H1 (cell line): ENCODE measurements around the gene FAM120C. TPM values are rescaled to one million over a fixed set of nuclear protein-coding genes. Genes with fewer than 3 reads are reported as not detected.

Source experiments
- CTCF ChIA-PET: fragments of 300-600 bp; sonication (Branson Sonifier 250); formaldehyde crosslinking; loops from one replicate; lab custom pipeline; 2021; ENCODE audit not compliant: partially characterized antibody; lab: Charles Lee
- POLR2A ChIA-PET: fragments of 300-600 bp; sonication (Branson Sonifier 250); formaldehyde crosslinking; loops from one replicate; lab custom pipeline; 2021; ENCODE audit warnings: inconsistent platforms; ENCODE audit not compliant: partially characterized antibody; lab: Charles Lee
- DNase-seq, 2 experiments: peaks; one replicate each; pipeline versions ENCODE4 v3.0.0 to v3.0.0-alpha.2; 2010 to 2022; ENCODE audit warnings: low spot score in 2 of 2, low read depth in 1 of 2, mixed read lengths in 1 of 2
- FAIRE-seq: peaks from 2 replicates; lab custom pipeline; 2011; peaks lifted over from hg19 to GRCh38; lab: Jason Lieb, UNC
- H2AFZ ChIP-seq: 2 replicates; pipeline ENCODE4 v1.8.1; 2012; ENCODE audit warnings: low read length, inconsistent platforms
- H2AK5ac ChIP-seq: 2 replicates; pipeline ENCODE4 v1.6.1; 2013; ENCODE audit warnings: low read depth, low read length
- H2BK120ac ChIP-seq: replicated peaks from 2 replicates; pipeline ENCODE3; 2013; ENCODE audit warnings: low read depth, low read length, inconsistent platforms
- H2BK12ac ChIP-seq: 2 replicates; pipeline ENCODE4 v1.6.1; 2013; ENCODE audit warnings: low read depth, low read length
- H2BK15ac ChIP-seq: 2 replicates; pipeline ENCODE4 v1.6.1; 2013; ENCODE audit warnings: low read length
- H2BK20ac ChIP-seq: 2 replicates; pipeline ENCODE4 v1.6.1; 2013; ENCODE audit warnings: low read length
- H2BK5ac ChIP-seq: 2 replicates; pipeline ENCODE4 v1.6.1; 2013; ENCODE audit warnings: low read depth, low read length
- H3K14ac ChIP-seq: 2 replicates; pipeline ENCODE4 v1.6.1; 2013; ENCODE audit warnings: inconsistent platforms; ENCODE audit not compliant: insufficient read length
- H3K18ac ChIP-seq: 2 replicates; pipeline ENCODE4 v1.6.1; 2013; ENCODE audit warnings: low read length; ENCODE audit errors: extremely low read depth
- H3K23ac ChIP-seq: 2 replicates; pipeline ENCODE4 v1.6.1; 2013; ENCODE audit warnings: inconsistent platforms; ENCODE audit not compliant: insufficient read length
- H3K23me2 ChIP-seq: 2 replicates; pipeline ENCODE4 v1.6.1; 2013; ENCODE audit warnings: low read depth, low read length
- H3K27ac ChIP-seq: 2 replicates; pipeline ENCODE4 v1.6.1; 2011; ENCODE audit warnings: low read depth, low read length, inconsistent platforms
- H3K27me3 ChIP-seq, 4 experiments: replicated peaks in 1 of 4; 1 replicate in 1 of 4; 2 replicates in 3 of 4; pipeline versions ENCODE4 v1.6.1 to v1.8.1; 2011 to 2013; ENCODE audit warnings: low read length in 3 of 4, mild to moderate bottlenecking in 3 of 4, inconsistent platforms in 2 of 4, mixed read lengths in 2 of 4, moderate library complexity in 1 of 4; ENCODE audit not compliant: control insufficient read depth in 3 of 4, insufficient read depth in 3 of 4; ENCODE audit errors: extremely low read depth in 1 of 4
- H3K36me3 ChIP-seq, 4 experiments: 2 replicates each; pipeline versions ENCODE4 v1.6.1 to v1.8.1; 2011 to 2013; ENCODE audit warnings: mild to moderate bottlenecking in 4 of 4, low read length in 3 of 4, moderate library complexity in 2 of 4, control low read depth in 1 of 4, inconsistent platforms in 1 of 4; ENCODE audit not compliant: insufficient read depth in 4 of 4, control insufficient read depth in 2 of 4
- H3K4ac ChIP-seq: replicated peaks from 2 replicates; pipeline ENCODE3; 2013; ENCODE audit warnings: low read length, low read depth, mixed read lengths, inconsistent platforms; ENCODE audit not compliant: insufficient read length
- H3K4me1 ChIP-seq, 4 experiments: replicated peaks in 1 of 4; 1 replicate in 1 of 4; 2 replicates in 3 of 4; pipeline versions ENCODE4 v1.6.1 to v1.8.1; 2011 to 2013; ENCODE audit warnings: low read length in 3 of 4, inconsistent platforms in 2 of 4, mixed read lengths in 1 of 4; ENCODE audit not compliant: insufficient read depth in 4 of 4, control insufficient read depth in 3 of 4
- H3K4me2 ChIP-seq, 2 experiments: 2 replicates each; pipeline versions ENCODE4 v1.6.1 to v1.8.1; 2011 to 2013; ENCODE audit warnings: low read depth in 2 of 2, low read length in 2 of 2, control low read depth in 1 of 2, inconsistent platforms in 1 of 2, mild to moderate bottlenecking in 1 of 2; ENCODE audit not compliant: insufficient read depth in 1 of 2
- H3K4me3 ChIP-seq, 4 experiments: fragments of 200-600, 300-600 bp in 1 of 4; sonication (generic), shearing (Covaris generic), sonication (Bioruptor Twin) in 1 of 4; 2 replicates each; pipeline versions ENCODE4 v1.5.1 to v1.8.1; 2011 to 2016; ENCODE audit warnings: low read length in 4 of 4, low read depth in 3 of 4, control low read depth in 2 of 4, inconsistent platforms in 2 of 4, mild to moderate bottlenecking in 2 of 4, mixed read lengths in 1 of 4, moderate library complexity in 1 of 4; ENCODE audit not compliant: insufficient read depth in 2 of 4; ENCODE audit errors: extremely low read depth in 1 of 4
- H3K56ac ChIP-seq: replicated peaks from 2 replicates; pipeline ENCODE3; 2013; ENCODE audit warnings: low read depth, mild to moderate bottlenecking, mixed read lengths, low read length, inconsistent platforms; ENCODE audit not compliant: insufficient read length
- H3K79me1 ChIP-seq: 2 replicates; pipeline ENCODE4 v1.6.1; 2013; ENCODE audit warnings: low read depth, low read length, control low read depth
- H3K79me2 ChIP-seq, 2 experiments: 2 replicates each; pipeline versions ENCODE4 v1.6.1 to v1.8.1; 2012 to 2013; ENCODE audit warnings: low read length in 2 of 2, mild to moderate bottlenecking in 2 of 2, inconsistent platforms in 1 of 2; ENCODE audit not compliant: insufficient read depth in 2 of 2, control insufficient read depth in 1 of 2
- H3K9ac ChIP-seq, 4 experiments: replicated peaks in 1 of 4; 1 replicate in 1 of 4; 2 replicates in 3 of 4; pipeline versions ENCODE4 v1.6.1 to v1.8.1; 2011 to 2013; ENCODE audit warnings: low read depth in 3 of 4, low read length in 3 of 4, control low read depth in 2 of 4, mild to moderate bottlenecking in 2 of 4, moderate library complexity in 2 of 4, inconsistent platforms in 1 of 4; ENCODE audit errors: extremely low read depth in 1 of 4
- H3K9me3 ChIP-seq, 2 experiments: 2 replicates each; pipeline versions ENCODE4 v1.6.1 to v1.8.1; 2012 to 2013; ENCODE audit warnings: mild to moderate bottlenecking in 2 of 2, moderate library complexity in 2 of 2, control low read depth in 1 of 2, inconsistent platforms in 1 of 2, low read depth in 1 of 2, low read length in 1 of 2, mixed read lengths in 1 of 2; ENCODE audit not compliant: insufficient read depth in 2 of 2
- H4K20me1 ChIP-seq, 2 experiments: replicated peaks in 1 of 2; 2 replicates each; pipeline versions ENCODE3 to v1.8.1; 2011 to 2013; ENCODE audit warnings: inconsistent platforms in 2 of 2, low read length in 2 of 2, mild to moderate bottlenecking in 1 of 2; ENCODE audit not compliant: insufficient read depth in 2 of 2, control insufficient read depth in 1 of 2
- H4K5ac ChIP-seq: 2 replicates; pipeline ENCODE4 v1.6.1; 2013; ENCODE audit warnings: low read length, low read depth, mixed read lengths, inconsistent platforms; ENCODE audit not compliant: insufficient read length
- H4K8ac ChIP-seq: 2 replicates; pipeline ENCODE4 v1.8.0; 2013; ENCODE audit warnings: mild to moderate bottlenecking, moderate library complexity, low read length, inconsistent platforms; ENCODE audit not compliant: insufficient read depth; ENCODE audit errors: extremely low read depth
- H4K91ac ChIP-seq: replicated peaks from 2 replicates; pipeline ENCODE3; 2013; ENCODE audit warnings: low read length, mixed read lengths, inconsistent platforms; ENCODE audit not compliant: insufficient read length
- CHD2 ChIP-seq: IDR thresholded peaks from 2 replicates; pipeline ENCODE4 v1.6.1; 2012; ENCODE audit warnings: low read length, improper control_type of control experiment
- EP300 ChIP-seq, 2 experiments: IDR thresholded peaks; 1 replicate in 1 of 2; 2 replicates in 1 of 2; pipeline ENCODE4 v1.6.1; 2011 to 2012; ENCODE audit warnings: low read depth in 2 of 2, low read length in 2 of 2, mild to moderate bottlenecking in 2 of 2, borderline replicate concordance in 1 of 2, inconsistent platforms in 1 of 2, moderate library complexity in 1 of 2
- POLR2AphosphoS5 ChIP-seq: IDR thresholded peaks from 2 replicates; pipeline ENCODE4 v1.6.1; 2011; ENCODE audit warnings: low read depth, low read length
- SIN3A ChIP-seq, 2 experiments: IDR thresholded peaks in 1 of 2; conservative IDR thresholded peaks in 1 of 2; 2 replicates each; pipeline ENCODE4 v1.6.1; 2011 to 2012; ENCODE audit warnings: low read length in 2 of 2, improper control_type of control experiment in 1 of 2, low read depth in 1 of 2, mild to moderate bottlenecking in 1 of 2
- SP4 ChIP-seq: IDR thresholded peaks from 2 replicates; pipeline ENCODE4 v1.6.1; 2012; ENCODE audit warnings: low read length, inconsistent platforms
- TCF12 ChIP-seq: IDR thresholded peaks from 2 replicates; pipeline ENCODE4 v1.6.1; 2011; ENCODE audit warnings: low read depth, mild to moderate bottlenecking, low read length
- TEAD4 ChIP-seq: IDR thresholded peaks from 2 replicates; pipeline ENCODE4 v1.6.1; 2012; ENCODE audit warnings: low read depth, low read length, inconsistent platforms, mixed read lengths
- WGBS, 2 experiments: shearing (Covaris generic) in 1 of 2; methylation state at CpG; one replicate each; pipeline versions ENCODE4 v1.1.6 to v1.1.7; 2013 to 2015; ENCODE audit warnings: low lambda C conversion rate in 2 of 2, mixed read lengths in 2 of 2, inconsistent platforms in 1 of 2, low coverage in 1 of 2, missing lambda C conversion rate in 1 of 2; ENCODE audit not compliant: insufficient replicate concordance in 2 of 2, insufficient coverage in 1 of 2, insufficient read length in 1 of 2; ENCODE audit errors: extremely low coverage in 1 of 2, missing lambda C conversion rate in 1 of 2; 5-methylcytosine and 5-hydroxymethylcytosine counted together
- polyA plus RNA-seq, 7 experiments: library from polyadenylated mRNA; depleted of rRNA in 3 of 7; stranded (reverse) in 5 of 7; unstranded in 2 of 7; fragments of >200 nt in 5 of 7; fragments of 200-250 nt in 2 of 7; gene quantifications; 1 replicate in 5 of 7; 2 replicates in 1 of 7; 4 replicates in 1 of 7; pipeline versions ENCODE4 v1.2.1 to v1.2.3, GENCODE V29; 2011 to 2013; ENCODE audit warnings: missing spikeins in 2 of 7, mixed read lengths in 2 of 7
- total RNA-seq: library from RNA; stranded (reverse); fragmentation: NEBNext Ultra II Directional; extraction: Animal tissue kit (Norgen Biotek cat#: 25700); gene quantifications from 2 replicates; pipeline ENCODE4 v1.2.1, GENCODE V29; 2021
- TF ChIP-seq, protein P1 (sequence below): IDR thresholded peaks from 2 replicates; pipeline ENCODE4 v1.6.1; 2012; ENCODE audit warnings: inconsistent platforms

FAM120C gene
- total and polyA plus RNA-seq, 2 of the 8 experiments (the other 6 are each of a cell fraction or from before 2014, with no cell fraction given): 4.4 to 8.1 TPM

DNA sequence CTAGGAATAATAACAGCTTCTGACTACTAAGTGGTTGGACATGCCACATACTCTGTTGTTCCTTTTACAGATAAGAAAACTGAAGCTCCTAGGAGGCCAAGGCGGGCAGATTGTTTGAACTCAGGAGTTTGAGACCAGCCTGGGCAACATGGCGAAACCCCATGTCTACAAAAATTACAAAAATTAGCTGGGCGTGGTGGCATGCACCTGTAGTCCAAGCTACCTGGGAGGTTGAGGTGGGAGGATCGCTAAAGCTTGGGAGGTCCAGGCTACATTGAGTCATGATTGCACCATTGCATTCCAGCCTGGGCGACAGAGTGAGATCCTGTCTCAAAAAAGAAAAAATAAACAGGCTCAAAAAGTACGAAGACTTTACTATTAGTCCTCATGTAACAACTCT is 108.2 kb downstream of the FAM120C start:
- FAIRE-seq (no peak), DNase-seq (no peak)
- Histone ChIP-seq H3K23me2 (no peaks in the 10 kb centered on the region), H2BK12ac (no peak overlapping the region), H3K9me3 (no peaks in the 10 kb centered on the region), H2AFZ (no peak overlapping the region), H2BK15ac (no peak overlapping the region), H3K9ac (no peak overlapping the region), H3K79me1 (no peaks in the 10 kb centered on the region), H3K18ac (no peak overlapping the region), H3K36me3 (no peaks in the 10 kb centered on the region; a peak in 1 of 8 replicates), H4K20me1 (no peaks in the 10 kb centered on the region), H3K4ac (no peak overlapping the region), H3K4me1 (no peaks in the 10 kb centered on the region), H2BK20ac (no peak overlapping the region), H3K79me2 (no peaks in the 10 kb centered on the region), H3K27me3 (no peaks in the 10 kb centered on the region), H2BK120ac (no peak overlapping the region), H2BK5ac (no peak overlapping the region), H2AK5ac (no peak overlapping the region), H3K4me3 (no peak overlapping the region), H3K56ac (no peak overlapping the region), H3K14ac (no peak overlapping the region), H4K91ac (no peak overlapping the region), H3K27ac (no peak overlapping the region), H4K8ac (no peak overlapping the region), H3K23ac (no peak overlapping the region), H4K5ac (no peak overlapping the region), H3K4me2 (no peak overlapping the region)
- ChIA-PET CTCF (interaction anchor here (0.6 kb wide), 1 partner anchor 157 kb away, joined by 3 read pairs; no protein-coding TSS in a partner anchor), POLR2A (no interaction called here)
- WGBS, 2 experiments: 97% methylated on average over 6 of the region's 6 CpGs; no CpG with 5 or more reads in 1 of the 2 experiments
- no peak for TF ChIP-seq SIN3A (conservative IDR thresholded peaks at IDR 0.05 in 1 of 2, IDR thresholded peaks at IDR 0.05 in 1 of 2; ENCODE audit: low read depth in 1 of 2, low read length in 2 of 2)
- TF ChIP-seq, protein P1, sequence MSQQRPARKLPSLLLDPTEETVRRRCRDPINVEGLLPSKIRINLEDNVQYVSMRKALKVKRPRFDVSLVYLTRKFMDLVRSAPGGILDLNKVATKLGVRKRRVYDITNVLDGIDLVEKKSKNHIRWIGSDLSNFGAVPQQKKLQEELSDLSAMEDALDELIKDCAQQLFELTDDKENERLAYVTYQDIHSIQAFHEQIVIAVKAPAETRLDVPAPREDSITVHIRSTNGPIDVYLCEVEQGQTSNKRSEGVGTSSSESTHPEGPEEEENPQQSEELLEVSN: no peak
- TF ChIP-seq CHD2: no peak
- TF ChIP-seq EP300 (IDR thresholded peaks at IDR 0.05; ENCODE audit: borderline replicate concordance in 1 of 2, low read depth in 2 of 2, low read length in 2 of 2): no peak
- TF ChIP-seq TCF12: no peak
- no peak for TF ChIP-seq SP4
- TF ChIP-seq POLR2AphosphoS5: no peak
- no peak for TF ChIP-seq TEAD4
